ENCODE data around the gene MORN1. TPM values are rescaled to one million over a fixed set of nuclear protein-coding genes. Genes with fewer than 3 reads are reported as not detected.

The MORN1 gene
- total and polyA plus RNA-seq, 2 of the 4 experiments (the other 2 are of a cell fraction) = 3.0 to 4.2 TPM

DNA sequence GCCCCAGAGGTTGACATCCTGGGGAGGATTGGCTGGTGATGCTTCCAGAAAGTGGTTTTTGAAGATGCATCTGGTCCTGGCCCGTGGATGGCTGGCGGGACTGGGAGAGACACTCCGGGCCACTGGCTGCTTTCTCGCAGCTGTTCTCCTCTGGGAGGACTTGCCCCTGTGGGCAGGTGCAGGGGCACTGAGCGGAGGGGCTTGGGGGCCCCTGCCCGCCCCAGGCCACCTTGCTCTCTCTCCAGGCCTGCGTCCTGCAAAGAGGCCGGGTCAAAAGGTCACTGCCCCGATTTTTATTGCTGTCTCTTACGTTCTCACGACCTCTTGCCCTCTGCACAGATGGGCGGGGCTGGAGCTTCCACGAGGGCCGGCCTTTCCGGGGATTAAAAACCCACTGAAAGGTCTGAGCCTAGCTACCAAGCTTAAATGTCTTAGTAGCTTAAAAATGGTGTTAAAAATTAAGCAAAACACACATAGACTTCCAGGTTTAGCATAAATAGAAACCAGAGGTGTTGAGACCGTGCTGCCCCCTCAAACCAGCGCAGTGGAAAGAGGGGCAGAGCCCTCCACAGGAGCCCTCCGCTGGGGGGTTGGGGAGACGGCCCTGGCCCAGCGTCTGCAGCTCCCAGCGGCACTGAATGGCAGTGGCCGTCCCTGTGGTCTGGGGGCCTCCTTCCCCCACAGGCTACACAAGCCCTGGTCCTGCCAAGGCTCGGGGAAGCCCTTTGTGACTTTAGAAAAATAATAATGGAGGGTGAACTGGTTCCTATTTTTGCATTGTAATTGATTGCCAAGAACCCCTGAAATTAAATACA lies 119.3 kb downstream of the MORN1 start:
- Histone ChIP-seq H2BK20ac (ENCODE audit: low read depth, low read length) (no peak overlapping the region), H3K36me3 (ENCODE audit: control insufficient read depth, insufficient read depth, low read length) (no peaks in the 10 kb centered on the region), H3K18ac (ENCODE audit: low read depth, low read length) (no peak overlapping the region), H3K4me2 (ENCODE audit: low read depth, low read length) (no peak overlapping the region), H4K91ac (ENCODE audit: insufficient read depth, low read depth, low read length) (no peak overlapping the region), H4K20me1 (ENCODE audit: insufficient read depth, low read length) (peaks cover 100% of the 10 kb centered on the region), H3K79me1 (ENCODE audit: low read depth in 1 of 2, low read length in 2 of 2) (peaks cover 8 to 88% of the 10 kb centered on the region in 2 experiments; a peak in 3 of 4 replicates), H3K27me3 (ENCODE audit: control insufficient read depth, insufficient read depth, low read length) (no peaks in the 10 kb centered on the region), H3K4me3 (ENCODE audit: insufficient read depth, low read depth, low read length) (no peak overlapping the region), H3K9me1 (ENCODE audit: insufficient read depth, low read length) (peaks cover 55% of the 10 kb centered on the region), H3K14ac (replicated peaks; ENCODE audit: low read depth, low read length) (no peak overlapping the region), H2BK5ac (ENCODE audit: low read depth, low read length, poor library complexity, severe bottlenecking) (no peak overlapping the region), H3K27ac (ENCODE audit: insufficient read depth, low read length) (no peak overlapping the region), H4K5ac (ENCODE audit: low read depth, low read length) (no peak overlapping the region), H3K23ac (ENCODE audit: low read depth, low read length) (no peak overlapping the region), H2AK5ac (ENCODE audit: low read depth, low read length) (no peak overlapping the region), H2BK120ac (ENCODE audit: low read depth, low read length) (no peak overlapping the region), H2BK15ac (ENCODE audit: low read depth, low read length) (no peak overlapping the region), H2AK9ac (replicated peaks; ENCODE audit: low read depth, low read length, poor library complexity) (peak overlapping the region; percentile 42), H3K9ac (ENCODE audit: low read depth, low read length) (no peak overlapping the region), H4K8ac (ENCODE audit: low read depth in 2 of 2, low read length in 2 of 2) (no peak overlapping the region), H3K4ac (ENCODE audit: low read depth, low read length) (no peak overlapping the region), H2AFZ (replicated peaks; ENCODE audit: low read length, poor library complexity) (no peak overlapping the region), H3K9me3 (ENCODE audit: control insufficient read depth, insufficient read depth, low read length) (no peaks in the 10 kb centered on the region), H3K4me1 (ENCODE audit: control insufficient read depth, insufficient read depth, low read length) (peaks cover 56% of the 10 kb centered on the region), H3K56ac (ENCODE audit: extremely low read depth, insufficient read depth, low read length) (no peak overlapping the region)
- ChIA-PET CTCF (no interaction called here), POLR2A (ENCODE audit: unreplicated experiment) (no interaction called here)
- ATAC-seq (ENCODE audit: low read depth) (no peak), DNase-seq (no peak)
- dilution Hi-C loops (cut with HindIII; ENCODE audit: low sequenced_read_pairs, unreplicated experiment) (no loop called here), in situ Hi-C loops (cut with MboI; ENCODE audit: low sequenced_read_pairs) (no loop called here), intact Hi-C loops (cut with micrococcal nuclease) (no loop called here)
- TF ChIP-seq FOS (IDR thresholded peaks at IDR 0.05; ENCODE audit: low read depth, low read length) = no peak
- TF ChIP-seq RAD21 (IDR thresholded peaks at IDR 0.05; ENCODE audit: low read length) = no peak
- TF ChIP-seq RCOR1 (IDR thresholded peaks at IDR 0.05; ENCODE audit: insufficient replicate concordance, low read length) = no peak
- TF ChIP-seq RFX5 (IDR thresholded peaks at IDR 0.05; ENCODE audit: low read depth, low read length) = no peak
- no peak for TF ChIP-seq MXI1 (IDR thresholded peaks at IDR 0.05; ENCODE audit: borderline replicate concordance, low read depth, low read length)
- no peak for TF ChIP-seq BHLHE40 (IDR thresholded peaks at IDR 0.05; ENCODE audit: low read depth, low read length)
- TF ChIP-seq CEBPB (IDR thresholded peaks at IDR 0.05; ENCODE audit: low read depth, low read length) = no peak
- no peak for TF ChIP-seq POLR2A (IDR thresholded peaks at IDR 0.05; ENCODE audit: low read depth, low read length)
- no TSS peak for BruUV-seq (replicated peaks)
- WGBS, 2 experiments (ENCODE audit: extremely low coverage in 2 of 2, insufficient read length in 1 of 2) = no CpG with 5 or more reads among the region's 23 CpGs

Other genes starting within 250 kb of the MORN1 start
- gene FAAP20, start 196.8 kb downstream of the MORN1 start, total RNA-seq (2012; rRNA removed) = 6.5 and 7.5 TPM in 2 replicates
- 31.5 and 36.8 TPM in 2 replicates for gene FAAP20, start 196.8 kb downstream of the MORN1 start, polyA plus RNA-seq (2012; rRNA removed)
- gene SKI, start 163.2 kb downstream of the MORN1 start, total RNA-seq (2012; rRNA removed) = 2.3 and 3.9 TPM in 2 replicates
- gene SKI, start 163.2 kb downstream of the MORN1 start, polyA plus RNA-seq (2012; rRNA removed) = 20.1 and 20.8 TPM in 2 replicates
- 47.1 and 51.7 TPM in 2 replicates for gene RER1, start 287 bp upstream of the MORN1 start, total RNA-seq (2012; rRNA removed)
- gene RER1, start 287 bp upstream of the MORN1 start, polyA plus RNA-seq (2012; rRNA removed) = 232 and 240 TPM in 2 replicates
- 18.9 and 19.7 TPM in 2 replicates for gene PEX10, start 21.0 kb upstream of the MORN1 start, total RNA-seq (2012; rRNA removed)
- gene PEX10, start 21.0 kb upstream of the MORN1 start, polyA plus RNA-seq (2012; rRNA removed) = 16.9 and 19.4 TPM in 2 replicates
- gene PLCH2, start 84.7 kb upstream of the MORN1 start, total RNA-seq (2012; rRNA removed) = 0.18 and 0.28 TPM in 2 replicates
- gene PLCH2, start 84.7 kb upstream of the MORN1 start, polyA plus RNA-seq (2012; rRNA removed) = 1.9 and 2.4 TPM in 2 replicates
- 14.0 and 15.3 TPM in 2 replicates for gene PANK4, start 135.0 kb upstream of the MORN1 start, total RNA-seq (2012; rRNA removed)
- gene PANK4, start 135.0 kb upstream of the MORN1 start, polyA plus RNA-seq (2012; rRNA removed) = 18.5 and 23.3 TPM in 2 replicates
- gene HES5, start 138.7 kb upstream of the MORN1 start, total RNA-seq (2012; rRNA removed) = not detected in 2 replicates
- not detected in 2 replicates for gene HES5, start 138.7 kb upstream of the MORN1 start, polyA plus RNA-seq (2012; rRNA removed)
- 1.3 and 1.7 TPM in 2 replicates for gene TNFRSF14, start 164.8 kb upstream of the MORN1 start, total RNA-seq (2012; rRNA removed)
- 4.2 and 4.6 TPM in 2 replicates for gene TNFRSF14, start 164.8 kb upstream of the MORN1 start, polyA plus RNA-seq (2012; rRNA removed)
- gene PRXL2B, start 195.2 kb upstream of the MORN1 start, total RNA-seq (2012; rRNA removed) = 8.1 and 10.9 TPM in 2 replicates
- 22.3 and 23.0 TPM in 2 replicates for gene PRXL2B, start 195.2 kb upstream of the MORN1 start, polyA plus RNA-seq (2012; rRNA removed)
- gene MMEL1, start 241.5 kb upstream of the MORN1 start, total RNA-seq (2012; rRNA removed) = under 0.01 TPM in 2 replicates
- 0.12 and 0.20 TPM in 2 replicates for gene MMEL1, start 241.5 kb upstream of the MORN1 start, polyA plus RNA-seq (2012; rRNA removed)

Data from IMR-90 (cell line).